HG02943 (cell line): ENCODE measurements around the gene ATPAF2.
A peak's percentile ranks its signal among the peaks of the same experiment; 100 is the strongest.

ENCODE experiments used
- ATAC-seq: cut with Tn5 transposase; IDR thresholded peaks from one replicate; pipeline ENCODE4 v1.9.1; 2021; ENCODE audit warnings: mild to moderate bottlenecking, low read depth, moderate library complexity; ENCODE audit not compliant: unreplicated experiment

The ATPAF2 gene

DNA sequence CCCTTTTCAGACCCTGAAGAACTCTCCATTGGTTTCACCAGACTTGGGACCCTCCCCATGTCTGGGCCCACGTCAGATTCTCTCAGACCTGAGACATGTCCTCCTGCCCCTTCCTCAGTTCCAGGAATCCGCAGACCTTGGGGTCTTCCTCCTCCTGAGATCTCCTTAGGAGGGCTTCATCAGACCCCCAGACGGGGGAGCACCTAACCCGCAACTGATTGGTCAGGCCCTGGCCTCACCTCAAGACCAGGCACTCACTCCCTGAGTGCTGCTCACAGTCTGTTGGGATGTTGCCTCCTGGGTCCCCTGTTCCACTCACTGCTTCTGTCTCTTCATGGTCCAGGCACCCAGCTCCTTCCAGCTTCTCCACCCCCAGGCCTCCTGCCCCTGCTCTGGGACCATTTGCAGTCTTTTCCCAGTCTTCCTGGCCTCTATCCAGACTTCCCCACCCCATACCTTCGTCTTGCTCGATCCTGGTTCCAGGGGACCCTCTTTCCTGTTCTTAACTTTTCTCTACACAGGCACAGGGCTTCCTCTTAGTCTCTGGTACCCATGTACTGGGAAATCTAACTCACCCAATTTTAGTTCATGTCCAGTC is 1.4 kb upstream of the ATPAF2 start:
- no peak for ATAC-seq

DNA sequence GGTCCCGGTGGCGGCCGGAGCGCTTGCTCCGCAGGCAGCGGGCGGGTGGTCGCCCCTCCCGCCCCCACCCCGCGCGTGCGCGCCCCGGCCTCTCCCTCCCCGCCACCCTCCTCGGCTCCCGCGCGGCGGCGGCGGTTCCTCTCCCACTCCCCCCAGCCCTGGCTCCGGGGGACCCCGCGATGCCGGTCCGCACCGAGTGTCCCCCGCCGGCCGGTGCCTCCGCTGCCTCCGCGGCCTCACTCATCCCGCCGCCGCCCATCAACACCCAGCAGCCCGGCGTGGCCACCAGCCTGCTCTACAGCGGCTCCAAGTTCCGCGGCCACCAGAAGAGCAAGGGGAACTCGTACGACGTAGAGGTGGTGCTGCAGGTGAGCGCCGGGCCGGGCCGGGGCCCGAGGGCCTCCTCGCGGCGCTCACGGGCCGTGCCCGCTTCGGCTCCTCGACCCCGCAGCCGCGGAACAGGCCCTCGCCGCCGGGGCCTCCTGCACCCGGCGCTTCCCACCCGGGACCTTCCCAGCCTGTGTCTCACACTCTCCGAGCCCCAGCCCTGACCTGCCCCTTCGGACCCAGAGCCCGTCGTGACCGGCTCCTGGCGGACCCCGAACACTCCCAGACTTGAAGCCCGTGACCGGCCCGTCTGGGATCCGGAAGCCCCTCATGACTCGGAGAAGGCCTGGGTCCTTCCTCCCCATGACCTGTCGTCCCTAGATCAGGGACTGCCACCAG is 730 bp upstream of the ATPAF2 start:
- peak; percentile 30 for ATAC-seq

DNA sequence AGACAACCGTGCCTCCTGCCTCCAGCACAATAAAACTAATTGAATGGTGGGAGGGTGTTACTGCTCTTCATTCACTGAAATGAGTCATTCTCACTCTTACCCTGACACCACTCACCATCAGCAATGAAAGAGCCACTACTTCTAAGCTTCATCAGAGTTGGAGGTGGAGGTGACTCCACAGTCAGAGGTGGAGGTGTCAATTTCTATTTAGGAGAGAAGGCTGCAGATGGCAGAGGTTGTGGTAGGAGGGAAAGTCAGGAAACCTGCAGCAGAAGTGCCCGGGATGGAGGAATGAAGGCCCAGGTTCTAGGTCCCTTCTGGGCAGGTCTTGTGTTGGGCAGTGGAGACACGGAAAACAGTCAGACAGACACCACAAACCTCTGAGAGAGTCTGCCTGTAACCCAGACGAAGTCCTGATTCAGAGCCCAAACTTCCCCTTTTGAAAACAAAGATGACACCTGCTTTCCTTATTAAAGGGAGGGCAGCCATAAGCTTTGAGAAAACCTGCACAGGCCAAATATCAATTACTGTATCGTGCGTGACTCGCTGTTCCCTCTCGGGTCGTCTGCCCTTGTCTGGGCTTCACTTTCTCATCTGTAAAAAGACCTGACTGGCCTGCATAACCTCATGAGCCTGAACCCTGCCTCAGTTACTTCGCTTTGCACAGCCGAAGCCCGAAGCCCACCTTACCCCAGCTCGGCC is 668 bp downstream of the ATPAF2 start:
- peak; percentile 3 for ATAC-seq

DNA sequence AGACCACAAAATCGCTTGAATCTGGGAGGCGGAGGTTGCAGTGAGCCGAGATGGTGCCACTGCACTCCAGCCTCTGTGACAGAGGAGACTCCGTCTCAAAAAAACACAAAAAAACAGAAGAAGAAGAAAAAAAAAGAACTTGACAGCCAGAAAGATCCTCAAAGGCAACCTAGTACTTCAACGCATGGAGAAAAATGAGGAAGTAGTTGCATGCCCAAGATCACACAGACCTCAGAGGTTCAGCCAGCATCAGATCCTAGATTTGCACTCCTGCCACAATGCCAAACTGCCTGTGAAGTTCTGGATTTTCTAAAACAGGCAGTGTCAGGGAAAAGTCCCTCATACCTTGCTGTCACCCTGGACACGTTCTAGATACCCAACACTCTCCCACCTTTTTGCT is 1.5 kb downstream of the ATPAF2 start:
- ATAC-seq = no peak

DNA sequence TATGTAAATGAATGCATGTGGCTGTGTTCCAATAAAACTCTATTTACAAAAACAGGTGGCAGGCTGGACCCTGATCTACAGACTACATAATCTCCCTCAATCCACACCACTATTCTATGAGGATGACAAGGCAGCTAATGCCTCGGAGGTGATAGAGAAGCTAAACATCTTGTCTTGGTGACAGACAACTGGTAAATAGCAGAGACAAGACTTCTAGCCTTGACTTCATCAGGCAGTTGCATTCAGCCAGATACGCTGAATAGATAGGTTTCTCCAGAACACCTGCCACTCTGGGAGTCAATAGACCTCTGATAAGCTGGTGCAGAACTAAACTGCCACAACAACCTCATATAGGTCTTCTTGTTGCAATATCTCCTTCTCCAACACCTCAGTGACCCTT is 3.3 kb downstream of the ATPAF2 start:
- no peak for ATAC-seq

DNA sequence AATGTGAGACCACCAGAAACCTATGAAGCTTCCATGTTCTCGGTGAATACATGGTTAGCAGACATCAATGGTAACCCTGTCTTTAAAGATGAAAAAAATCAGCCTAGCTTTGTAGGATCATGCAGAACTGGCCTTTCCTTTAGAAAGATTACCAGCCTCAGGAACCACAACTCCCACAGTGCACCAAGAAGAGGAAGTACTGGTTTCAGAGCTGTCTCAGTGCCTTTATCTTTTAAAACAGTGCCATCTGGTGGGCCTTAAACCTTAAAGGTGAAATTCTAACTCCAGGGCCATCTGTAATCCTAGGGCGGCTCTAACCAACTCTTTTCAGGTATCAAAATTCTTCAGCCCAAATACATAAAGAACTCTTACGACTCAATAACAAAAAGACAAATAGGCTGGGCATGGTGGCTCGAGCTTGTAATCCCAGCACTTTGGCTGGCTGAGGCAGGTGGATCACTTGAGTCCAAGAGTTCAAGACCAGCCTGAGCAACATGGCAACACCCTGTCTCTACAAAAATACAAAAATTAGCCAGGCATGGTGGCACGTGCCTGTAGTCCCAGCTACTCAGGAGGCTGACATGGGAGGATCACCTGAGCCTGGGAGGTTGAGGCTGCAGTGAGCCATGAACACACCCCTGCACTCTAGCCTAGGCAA is 5.4 kb downstream of the ATPAF2 start:
- peak; percentile 54 for ATAC-seq

DNA sequence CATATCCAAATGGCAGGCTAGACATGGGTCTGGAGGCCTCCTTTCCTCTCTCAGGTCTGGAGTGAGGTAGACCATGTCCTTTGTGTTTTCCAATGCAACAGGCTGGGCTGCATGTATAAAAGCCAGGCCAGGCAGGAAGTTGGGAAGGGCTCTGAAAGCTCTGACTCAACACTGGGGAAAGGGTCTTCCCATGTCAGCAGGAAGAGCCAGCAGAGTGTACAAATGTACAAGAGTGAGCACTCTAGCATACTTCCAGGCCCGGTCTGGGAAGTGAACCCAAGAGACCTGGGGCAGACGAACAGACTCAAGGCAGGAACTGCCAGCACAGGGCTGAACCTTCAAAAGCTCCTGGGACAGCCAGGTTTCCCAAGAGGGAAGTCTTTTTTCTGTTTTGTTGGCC is 7.0 kb downstream of the ATPAF2 start:
- ATAC-seq = no peak

DNA sequence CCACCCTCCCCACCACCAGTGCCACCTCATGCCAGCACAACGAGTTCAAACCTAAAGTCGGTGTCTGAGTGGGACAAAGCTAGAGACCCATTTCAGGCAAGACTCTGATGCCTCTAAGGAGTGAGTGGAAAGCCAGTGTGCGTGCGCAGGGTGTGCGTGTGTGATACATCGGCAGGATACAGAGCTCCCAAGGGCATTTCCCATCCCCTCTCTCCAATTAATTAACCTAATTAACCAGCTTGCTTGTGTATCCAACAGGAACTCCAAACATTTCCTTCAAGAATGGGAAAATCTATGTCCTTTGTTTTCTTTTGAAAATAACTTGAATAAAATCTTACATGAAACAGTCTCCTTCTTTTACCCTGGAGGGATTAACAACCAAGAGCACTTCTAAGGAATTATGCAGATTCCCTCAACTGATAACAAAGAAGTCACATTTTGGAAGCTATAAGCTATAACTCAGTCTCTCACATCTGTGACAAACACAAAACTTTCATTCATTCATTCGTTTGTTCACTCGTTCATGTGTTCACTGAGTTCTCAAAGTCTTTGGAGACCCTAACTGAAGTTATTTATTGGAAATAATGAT is 9.9 kb downstream of the ATPAF2 start:
- ATAC-seq = no peak

DNA sequence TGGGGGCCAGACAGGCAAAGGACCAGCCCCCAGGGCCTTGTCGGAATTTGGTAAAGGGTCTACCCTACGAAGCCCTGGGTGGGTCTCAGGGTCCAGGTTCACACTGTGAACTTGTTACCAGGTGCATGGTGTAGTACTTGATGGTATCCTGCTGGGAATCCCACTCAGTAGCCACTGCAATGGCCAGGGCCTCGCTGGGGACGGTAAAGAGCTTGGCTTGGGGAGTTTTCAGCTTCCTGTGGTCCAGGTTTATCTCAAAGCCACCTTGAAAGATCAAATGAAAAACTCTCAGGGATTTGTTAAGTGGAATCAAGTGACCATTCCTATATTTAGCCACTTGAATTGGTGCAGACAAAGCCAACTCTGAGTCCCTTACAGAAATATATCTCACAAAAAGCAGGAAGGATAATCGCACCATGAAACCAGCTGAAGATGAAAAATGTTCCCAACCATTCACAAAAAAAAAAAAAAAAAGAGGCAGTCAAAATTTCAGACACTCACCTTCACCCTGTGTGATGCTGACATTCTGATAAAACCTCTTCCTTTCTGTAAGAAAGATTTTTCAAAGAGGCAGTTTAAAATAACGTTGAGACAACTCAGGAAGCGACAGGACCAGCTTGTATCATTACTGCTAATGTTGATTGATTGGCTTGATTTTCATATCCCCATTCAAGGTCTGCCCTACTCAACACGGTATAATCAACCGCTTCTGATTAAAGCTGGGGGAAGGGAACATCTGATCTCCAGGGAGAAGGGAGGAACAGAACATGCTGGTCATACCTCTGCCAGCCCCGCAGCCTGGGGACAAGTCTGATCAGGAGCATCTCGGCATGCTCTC is 10.6 kb downstream of the ATPAF2 start:
- ATAC-seq = no peak

DNA sequence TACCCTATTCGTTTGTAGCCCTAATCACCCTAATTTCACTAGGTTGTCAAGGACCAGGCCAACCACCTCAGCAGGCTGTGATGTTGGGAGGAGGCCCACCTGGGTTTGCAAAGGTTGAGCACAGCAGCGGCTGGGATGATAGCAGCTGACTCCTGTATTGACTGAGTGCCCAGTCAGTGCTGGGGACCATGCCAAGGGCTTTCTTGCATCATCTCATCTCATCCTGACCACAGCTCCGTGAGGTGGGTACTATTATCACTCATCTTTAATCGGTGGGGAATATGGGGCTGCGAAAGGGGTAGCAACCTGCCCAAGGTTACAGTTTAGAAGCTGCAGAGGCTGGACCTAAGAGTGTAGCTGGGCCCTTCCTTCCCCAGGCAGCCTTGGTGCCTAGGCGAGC is 11.7 kb downstream of the ATPAF2 start:
- no peak for ATAC-seq

DNA sequence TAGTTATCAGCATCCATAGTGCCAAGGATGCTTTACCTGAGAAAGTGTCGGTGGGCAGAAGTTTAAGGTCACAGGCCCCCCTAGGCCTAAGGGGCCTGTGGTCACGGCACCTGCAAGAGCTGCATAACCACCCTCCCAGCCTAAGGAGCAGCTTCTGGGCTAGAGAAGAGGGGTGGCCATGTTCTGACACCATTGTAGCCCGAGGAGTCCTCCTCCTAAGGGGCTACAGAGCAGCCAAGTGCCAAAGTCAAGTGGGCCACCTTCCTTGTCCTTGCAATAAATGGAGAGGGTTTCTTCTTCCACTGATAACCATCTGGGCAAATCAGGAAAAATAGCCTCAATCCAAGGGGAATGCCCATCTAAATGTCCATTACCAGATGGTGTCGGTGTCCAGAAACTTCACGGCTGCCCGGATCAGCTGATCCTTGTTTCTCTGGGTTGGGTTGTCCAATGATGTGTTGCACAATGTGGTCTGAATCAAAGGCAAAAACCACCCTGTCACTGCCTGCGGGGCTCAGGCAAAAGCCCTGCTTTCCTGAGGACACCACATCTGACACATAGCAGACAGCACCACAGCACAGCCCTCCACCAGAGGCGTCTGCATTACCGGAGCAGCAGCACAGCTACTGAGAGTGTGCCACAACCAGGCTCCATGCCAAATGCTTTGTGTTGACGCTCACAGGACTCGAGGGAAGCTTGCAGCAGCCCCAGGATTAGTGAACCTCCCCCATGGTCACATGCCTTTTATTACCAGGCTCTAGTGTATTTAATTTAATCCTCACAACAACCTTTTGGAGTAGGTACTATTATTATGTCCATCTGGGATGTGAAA is 12.8 kb downstream of the ATPAF2 start:
- ATAC-seq = no peak

DNA sequence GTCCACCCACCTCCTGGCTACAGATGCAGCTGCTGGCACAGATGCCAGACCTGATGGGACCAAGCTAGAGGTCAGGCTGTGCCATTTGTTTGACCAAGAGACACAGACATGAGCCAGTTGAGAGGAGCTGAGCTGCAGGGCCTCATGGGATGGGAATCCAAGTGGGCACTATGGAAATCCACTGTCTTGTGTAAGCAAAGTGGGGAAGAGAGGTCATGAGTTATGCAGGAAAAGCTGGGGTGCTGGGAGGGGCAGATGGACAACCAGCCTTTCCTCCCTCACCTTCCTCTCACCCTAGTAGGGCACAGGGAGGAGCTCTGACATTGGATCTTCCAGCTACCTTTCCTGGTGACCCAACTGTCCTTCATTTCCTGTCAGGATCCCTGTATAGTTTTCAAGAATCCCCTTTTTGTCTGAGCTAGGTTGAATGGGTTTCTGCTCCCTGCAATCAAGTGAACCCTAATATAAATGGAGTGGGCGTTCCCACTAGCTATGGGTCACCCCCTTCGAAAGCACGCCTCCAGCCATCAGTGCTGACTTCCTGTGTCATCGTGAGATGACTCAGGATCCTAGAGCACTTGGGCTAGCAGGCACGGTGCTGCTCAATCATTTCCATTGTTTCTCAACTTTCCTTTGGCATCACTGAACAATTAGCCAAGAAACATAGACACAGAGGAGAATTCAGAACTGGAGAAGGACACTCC is 13.6 kb downstream of the ATPAF2 start:
- ATAC-seq = no peak

DNA sequence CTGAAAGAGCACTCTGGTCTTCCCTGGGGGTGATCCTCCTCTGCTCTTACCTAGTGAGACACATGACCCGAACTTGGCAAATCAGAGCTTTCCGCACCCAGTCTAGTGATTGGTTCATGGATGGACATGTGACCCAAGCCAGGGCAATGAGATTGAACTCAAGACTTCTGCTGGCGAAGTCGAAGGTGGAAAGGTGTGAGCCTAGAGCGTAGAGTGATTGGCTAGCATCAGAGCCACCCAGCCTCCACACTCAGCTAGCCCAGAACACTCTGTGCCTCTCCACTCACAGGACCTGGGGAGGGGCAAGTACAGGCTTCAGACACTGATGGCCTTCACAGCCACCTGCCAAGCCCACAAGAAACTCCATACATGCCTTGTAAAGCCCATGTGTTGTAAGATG is 17.6 kb downstream of the ATPAF2 start:
- no peak for ATAC-seq

DNA sequence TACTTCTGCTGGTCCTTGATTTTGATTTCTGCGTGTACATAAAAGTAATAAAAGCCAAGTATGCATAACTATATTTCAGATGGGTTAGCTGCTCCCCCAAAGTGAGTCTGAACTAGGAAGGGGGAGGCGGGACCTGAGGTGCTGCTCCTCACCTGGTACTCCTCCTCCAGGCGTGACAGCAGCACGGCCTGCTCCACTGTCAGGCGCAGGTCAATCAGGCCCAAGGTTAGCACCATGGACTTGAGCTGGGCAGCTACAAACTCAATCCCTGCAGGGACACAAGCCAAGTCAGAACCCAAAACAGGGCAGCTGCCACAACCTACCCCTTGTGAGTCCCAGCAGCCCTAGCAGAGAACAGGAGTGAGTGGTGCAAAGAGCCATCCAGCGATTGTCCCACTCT is 18.0 kb downstream of the ATPAF2 start:
- no peak for ATAC-seq

DNA sequence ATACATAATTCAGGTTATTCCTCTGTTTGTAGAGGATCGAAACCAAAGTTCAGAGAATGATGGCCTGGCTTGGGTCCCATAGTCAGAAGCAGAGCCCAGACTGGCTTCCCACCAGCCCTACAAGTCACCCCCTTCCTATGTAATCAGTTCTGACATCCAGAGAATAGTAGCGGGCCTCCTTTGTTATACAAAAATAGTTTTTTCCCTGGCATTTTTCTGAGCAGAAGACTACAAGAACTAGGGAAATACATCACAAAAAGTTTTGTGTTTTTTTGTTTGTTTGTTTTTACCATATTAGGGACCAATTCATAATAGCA is 19.2 kb downstream of the ATPAF2 start:
- no peak for ATAC-seq

DNA sequence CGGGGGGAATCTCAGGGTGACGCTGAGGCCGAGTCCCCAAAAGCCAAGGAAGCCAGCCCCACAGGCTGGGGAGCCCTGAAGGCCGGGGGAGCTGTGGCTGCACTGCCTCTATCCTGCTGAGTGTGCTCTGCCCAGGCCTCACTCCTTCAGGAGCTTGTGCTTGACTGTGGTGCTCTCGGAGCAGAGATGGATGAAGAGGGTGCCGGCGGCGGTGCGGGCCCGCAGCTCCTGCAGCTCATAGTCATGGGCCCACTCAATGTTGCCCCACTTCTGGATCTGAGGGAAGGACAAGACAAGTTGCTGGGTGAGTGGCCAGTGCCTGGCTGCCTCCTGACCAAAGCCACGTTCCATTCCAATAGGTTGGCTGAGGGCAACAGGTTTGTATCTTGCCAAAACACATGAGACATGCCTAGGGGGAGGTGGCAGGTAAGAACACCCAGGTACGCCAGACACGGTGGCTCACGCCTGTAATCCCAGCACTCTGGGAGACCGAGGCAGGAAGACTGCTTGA is 20.5 kb downstream of the ATPAF2 start:
- ATAC-seq = no peak

DNA sequence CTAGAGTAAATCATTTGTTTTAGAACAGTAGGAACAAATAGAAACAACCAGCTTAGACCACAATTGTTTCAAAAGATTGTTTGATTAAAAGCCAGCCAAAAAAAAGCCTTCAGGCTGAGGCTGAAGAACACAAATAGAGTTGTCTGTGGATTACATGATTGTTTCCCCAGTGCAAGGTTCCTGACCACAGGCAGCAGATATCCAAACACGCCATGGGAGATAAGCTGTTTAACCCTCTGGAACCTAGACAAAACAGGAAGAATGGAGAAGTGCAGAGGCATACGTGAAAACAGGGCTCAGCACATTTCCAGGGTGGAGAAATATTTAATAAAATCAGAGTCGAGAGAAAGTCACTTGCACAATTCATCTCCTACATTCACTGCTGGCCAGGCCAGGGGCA is 21.0 kb downstream of the ATPAF2 start:
- ATAC-seq = no peak

DNA sequence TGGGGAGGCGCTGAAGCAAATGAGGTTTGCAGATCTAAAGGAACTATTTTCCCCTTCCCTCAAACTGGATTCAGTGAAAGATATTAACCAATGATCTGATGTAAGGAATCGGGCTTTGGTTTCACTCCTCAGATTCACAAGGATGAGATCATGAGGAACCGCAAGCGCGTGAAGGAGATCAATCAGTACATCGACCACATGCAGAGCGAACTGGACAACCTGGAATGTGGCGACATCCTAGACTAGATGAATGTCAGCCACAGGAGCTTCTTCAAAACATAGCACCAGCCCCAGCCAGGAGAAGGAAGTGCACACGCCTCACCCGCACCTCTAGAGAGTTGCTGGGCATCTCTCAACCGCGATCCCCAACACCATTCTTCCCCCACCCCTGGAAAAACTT is 22.5 kb downstream of the ATPAF2 start:
- no peak for ATAC-seq

DNA sequence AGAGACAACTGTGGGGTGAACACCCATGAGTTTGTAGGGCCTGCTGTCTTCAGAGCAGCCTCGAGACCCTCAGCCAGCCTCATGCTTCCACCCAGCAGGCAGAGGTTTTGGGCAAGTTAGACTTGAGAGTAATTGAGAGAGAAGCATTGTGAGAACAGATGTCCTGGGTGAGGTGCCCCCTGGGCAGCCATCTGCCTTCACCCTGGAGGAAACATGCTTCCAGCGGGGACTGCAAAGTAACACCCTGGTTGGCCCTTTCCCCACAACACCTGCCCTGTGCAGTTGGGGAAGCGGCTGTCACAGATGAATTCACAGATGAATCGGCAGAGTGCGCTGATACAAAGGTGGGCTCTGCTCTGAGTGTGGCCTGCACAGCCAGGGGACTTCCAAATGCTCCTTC is 23.4 kb downstream of the ATPAF2 start:
- no peak for ATAC-seq
